VCaP (cell line): Measurements from ENCODE around the gene NUP37.

ENCODE experiments used
- H3K27ac ChIP-seq: fragments of 450-650 bp; 2 replicates; pipeline ENCODE4 v1.5.1; 2017
- TF ChIP-seq, protein P1 (sequence below): fragments of 450-650 bp; conservative IDR thresholded peaks from 2 replicates; pipeline ENCODE4 v1.5.1; 2017; ENCODE audit warnings: mild to moderate bottlenecking, moderate library complexity

The NUP37 gene

GRCh38 chr12:102064476-102064875 lies 55.4 kb downstream of the NUP37 start:
- TF ChIP-seq, protein P1, sequence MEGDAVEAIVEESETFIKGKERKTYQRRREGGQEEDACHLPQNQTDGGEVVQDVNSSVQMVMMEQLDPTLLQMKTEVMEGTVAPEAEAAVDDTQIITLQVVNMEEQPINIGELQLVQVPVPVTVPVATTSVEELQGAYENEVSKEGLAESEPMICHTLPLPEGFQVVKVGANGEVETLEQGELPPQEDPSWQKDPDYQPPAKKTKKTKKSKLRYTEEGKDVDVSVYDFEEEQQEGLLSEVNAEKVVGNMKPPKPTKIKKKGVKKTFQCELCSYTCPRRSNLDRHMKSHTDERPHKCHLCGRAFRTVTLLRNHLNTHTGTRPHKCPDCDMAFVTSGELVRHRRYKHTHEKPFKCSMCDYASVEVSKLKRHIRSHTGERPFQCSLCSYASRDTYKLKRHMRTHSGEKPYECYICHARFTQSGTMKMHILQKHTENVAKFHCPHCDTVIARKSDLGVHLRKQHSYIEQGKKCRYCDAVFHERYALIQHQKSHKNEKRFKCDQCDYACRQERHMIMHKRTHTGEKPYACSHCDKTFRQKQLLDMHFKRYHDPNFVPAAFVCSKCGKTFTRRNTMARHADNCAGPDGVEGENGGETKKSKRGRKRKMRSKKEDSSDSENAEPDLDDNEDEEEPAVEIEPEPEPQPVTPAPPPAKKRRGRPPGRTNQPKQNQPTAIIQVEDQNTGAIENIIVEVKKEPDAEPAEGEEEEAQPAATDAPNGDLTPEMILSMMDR = no peak
- H3K27ac ChIP-seq = no peak overlapping the region

DNA sequence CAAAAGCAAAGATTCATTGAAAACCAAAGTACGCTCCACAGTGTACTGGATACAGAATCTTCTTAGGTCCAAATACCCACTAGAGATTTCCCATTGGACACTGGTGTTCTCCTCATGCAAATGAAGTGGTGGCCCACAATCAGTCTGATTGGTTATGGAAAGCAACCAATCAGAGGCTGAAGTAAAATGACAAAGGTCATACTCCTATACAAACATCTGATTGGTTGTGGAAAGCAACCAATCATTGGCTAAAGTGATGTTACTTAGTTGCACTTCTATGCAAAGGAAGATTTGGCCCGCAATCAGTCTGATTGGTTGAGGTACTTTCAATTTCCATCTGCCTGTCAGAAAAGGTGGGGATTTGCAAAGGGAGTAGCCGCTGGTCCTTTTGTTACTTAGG lies 56.8 kb downstream of the NUP37 start:
- TF ChIP-seq, protein P1 = no peak
- H3K27ac ChIP-seq = no peak overlapping the region

DNA sequence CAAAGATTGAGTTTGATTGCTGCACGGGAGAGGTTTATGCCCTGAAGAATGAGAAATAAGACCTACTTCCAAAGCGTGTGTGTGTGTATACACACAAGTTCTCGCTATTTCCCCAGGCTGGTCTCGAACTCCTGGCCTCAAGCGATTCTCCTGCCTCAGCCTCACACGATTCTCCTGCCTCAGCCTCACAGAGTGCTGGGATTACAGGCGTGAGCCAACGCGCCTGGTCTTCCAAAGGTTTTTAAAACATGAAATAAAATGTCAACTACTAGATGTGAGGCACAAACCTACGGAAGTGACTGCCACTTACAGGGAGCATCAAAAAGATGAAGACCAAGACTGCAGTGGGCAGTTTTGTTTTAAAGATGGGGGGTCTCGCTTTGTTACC lies 57.5 kb downstream of the NUP37 start:
- peak overlapping the region; percentile 83; the same call in 1 of the 2 replicates for H3K27ac ChIP-seq
- TF ChIP-seq, protein P1 = no peak

DNA sequence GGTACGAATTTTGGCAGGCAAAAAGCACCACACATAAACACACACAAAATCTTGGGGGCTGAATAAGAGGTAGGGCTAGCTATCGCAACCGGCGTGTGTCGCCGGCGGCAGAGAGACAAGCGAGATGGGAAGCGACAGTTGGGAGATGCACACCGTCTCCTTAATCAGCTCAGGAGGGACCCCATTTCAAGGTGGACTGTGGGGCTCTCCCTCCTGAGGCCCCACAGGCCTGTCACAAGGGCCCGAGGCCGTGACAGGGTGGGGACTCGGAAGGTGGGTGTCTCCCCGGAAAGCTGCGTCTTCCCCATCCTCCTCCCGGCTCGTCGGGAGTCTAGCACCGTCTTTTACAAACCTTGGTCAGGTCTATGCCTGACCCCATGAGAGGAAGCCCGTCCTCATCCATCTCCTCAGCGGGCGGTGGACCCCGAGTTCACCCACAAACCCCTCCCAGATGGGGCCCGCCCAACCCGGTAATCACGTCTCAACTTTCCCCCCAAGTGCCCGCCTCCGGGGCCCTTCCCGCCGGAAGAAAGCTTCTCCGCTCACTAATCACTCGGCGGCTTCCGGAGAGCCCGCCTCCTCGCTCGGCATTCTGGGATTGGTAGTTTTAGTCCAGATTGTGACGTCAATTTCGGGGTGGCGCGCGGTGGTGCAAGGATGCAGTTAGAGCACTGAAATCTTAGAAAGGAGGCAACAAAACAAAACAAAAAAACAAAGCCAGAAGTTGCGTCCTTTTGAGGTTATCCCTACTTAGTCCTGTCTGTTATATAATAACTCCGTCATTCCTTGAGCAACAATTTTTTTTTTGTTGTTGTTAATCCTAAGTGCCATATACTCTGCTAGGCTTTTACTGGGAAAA lies 58.1 kb downstream of the NUP37 start, which contains the start of gene WASHC3:
Gene WASHC3 (minus strand): TSS at position 432 of the 859 bp plus-strand sequence. CDS start 29 bp downstream, at position 403.
- TF ChIP-seq, protein P1 = no peak
- peak within 1 kb of the TSS; percentile 83 for H3K27ac ChIP-seq

- H3K27ac ChIP-seq = peak overlapping the region; percentile 83
Observed at GRCh38 chr12:102061096-102061559, 58.8 kb downstream of the NUP37 start.

DNA sequence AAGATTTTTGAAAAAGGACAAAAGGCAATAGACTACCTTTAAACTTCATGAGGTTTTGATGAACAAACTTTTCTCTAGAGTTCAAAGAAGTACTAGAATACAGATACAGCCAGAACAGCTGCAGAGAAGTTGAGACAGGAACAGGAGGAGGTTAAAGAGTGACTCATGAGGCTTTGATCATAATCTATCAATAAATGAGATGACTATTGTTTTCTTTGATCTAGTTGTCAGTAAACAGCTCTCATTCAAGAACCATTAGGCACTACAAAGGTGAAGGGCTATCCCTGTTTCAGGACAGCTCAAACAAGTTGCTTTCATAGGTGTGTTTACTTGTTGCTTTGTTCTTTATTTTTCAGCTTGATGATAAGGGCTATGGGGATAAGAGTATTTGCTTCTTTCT lies 60.6 kb downstream of the NUP37 start:
- H3K27ac ChIP-seq = no peak overlapping the region
- TF ChIP-seq, protein P1 = no peak

More at GRCh38 chr12:102061096-102061559, 58.8 kb downstream of the NUP37 start:
- TF ChIP-seq, protein P1 = no peak

- no peak overlapping the region for H3K27ac ChIP-seq
- TF ChIP-seq, protein P1 = no peak
Observed at GRCh38 chr12:102054345-102054744, 65.6 kb downstream of the NUP37 start.
